Fibroblast of lung (primary cell): ENCODE data around the gene UTS2B. TPM values are rescaled to one million over a fixed set of nuclear protein-coding genes. Genes with fewer than 3 reads are reported as not detected.

Experiments used
- DNase-seq, 2 donors: peaks; one replicate each; pipeline versions ENCODE4 v3.0.0 to v3.0.0-alpha.2; 2010; ENCODE audit warnings: low read depth in 2 of 2
- H2AFZ ChIP-seq: 2 replicates; pipeline ENCODE4 v1.5.1; 2012; ENCODE audit warnings: low read length, control low read depth, inconsistent platforms
- H3K27ac ChIP-seq: 2 replicates; pipeline ENCODE4 v1.5.1; 2011; ENCODE audit warnings: low read length, control low read depth; ENCODE audit not compliant: insufficient read depth
- H3K27me3 ChIP-seq: 2 replicates; pipeline ENCODE4 v1.5.1; 2011; ENCODE audit warnings: mild to moderate bottlenecking, low read length; ENCODE audit not compliant: control insufficient read depth, insufficient read depth
- H3K36me3 ChIP-seq: 2 replicates; pipeline ENCODE4 v1.5.1; 2011; ENCODE audit warnings: low read length; ENCODE audit not compliant: control insufficient read depth, insufficient read depth
- H3K4me1 ChIP-seq: 2 replicates; pipeline ENCODE4 v1.5.1; 2011; ENCODE audit warnings: low read length; ENCODE audit not compliant: control insufficient read depth, insufficient read depth; ENCODE audit errors: extremely low read depth
- H3K4me2 ChIP-seq: 2 replicates; pipeline ENCODE4 v1.5.1; 2011; ENCODE audit warnings: low read length, control low read depth; ENCODE audit not compliant: insufficient read depth; ENCODE audit errors: extremely low read depth
- H3K4me3 ChIP-seq, 4 experiments: fragments of 200-600 bp in 1 of 4; sonication (generic) in 1 of 4; replicated peaks in 1 of 4; 2 replicates each; pipeline ENCODE4 v1.5.1; 2011 to 2016; ENCODE audit warnings: low read length in 4 of 4, low read depth in 3 of 4, mild to moderate bottlenecking in 3 of 4, control low read depth in 2 of 4, inconsistent platforms in 1 of 4, mixed read lengths in 1 of 4; ENCODE audit not compliant: insufficient read depth in 1 of 4; ENCODE audit errors: control extremely low read depth in 1 of 4
- H3K79me2 ChIP-seq: 2 replicates; pipeline ENCODE4 v1.5.1; 2012; ENCODE audit warnings: mild to moderate bottlenecking, low read length, inconsistent platforms; ENCODE audit not compliant: control insufficient read depth, insufficient read depth
- H3K9ac ChIP-seq: 2 replicates; pipeline ENCODE4 v1.5.1; 2011; ENCODE audit warnings: mild to moderate bottlenecking, low read length, control low read depth; ENCODE audit not compliant: insufficient read depth
- H3K9me3 ChIP-seq: 2 replicates; pipeline ENCODE4 v1.5.1; 2012; ENCODE audit warnings: low read depth, low read length; ENCODE audit not compliant: control insufficient read depth, insufficient read depth
- H4K20me1 ChIP-seq: 2 replicates; pipeline ENCODE4 v1.5.1; 2011; ENCODE audit warnings: low read length; ENCODE audit not compliant: control insufficient read depth, insufficient read depth; ENCODE audit errors: extremely low read depth
- CTCF ChIP-seq, 2 donors: IDR thresholded peaks in 1 of 2; conservative IDR thresholded peaks in 1 of 2; 1 replicate in 1 of 2; 2 replicates in 1 of 2; pipeline ENCODE4 v1.5.1; 2011 to 2012; ENCODE audit warnings: low read length in 2 of 2, control low read depth in 1 of 2, inconsistent platforms in 1 of 2, low read depth in 1 of 2, mild to moderate bottlenecking in 1 of 2
- EZH2 ChIP-seq: IDR thresholded peaks from 2 replicates; pipeline ENCODE4 v1.5.1; 2012; ENCODE audit warnings: low read length, control low read depth, mild to moderate bottlenecking; ENCODE audit errors: missing control alignments
- polyA plus RNA-seq, 2 donors: library from polyadenylated mRNA; depleted of rRNA in 1 of 2; stranded (reverse) in 1 of 2; unstranded in 1 of 2; fragments of >200 nt; gene quantifications; 2 replicates each; pipeline ENCODE4 v1.2.1, GENCODE V29; 2011 to 2012; ENCODE audit warnings: missing spikeins in 1 of 2
- total RNA-seq: library from RNA; depleted of rRNA; stranded (reverse); fragments of >200 nt; gene quantifications from 2 replicates; pipeline ENCODE4 v1.2.1, GENCODE V29; 2014

UTS2B gene
- total and polyA plus RNA-seq, 2 donors (not counting 1 experiment from before 2014, with no cell fraction given) = 0.99 to 1.3 TPM

GRCh38 chr3:191220908-191221307 is 109.4 kb downstream of the UTS2B start:
- no peak overlapping the region for H3K27ac ChIP-seq

GRCh38 chr3:191217301-191217700 is 113.0 kb downstream of the UTS2B start:
- H3K4me1 ChIP-seq = no peaks in the 10 kb centered on the region
- H4K20me1 ChIP-seq = no peaks in the 10 kb centered on the region
- no peak for TF ChIP-seq EZH2
- TF ChIP-seq CTCF (conservative IDR thresholded peaks at IDR 0.05 in 1 of 2, IDR thresholded peaks at IDR 0.05 in 1 of 2; ENCODE audit: low read depth in 1 of 2, low read length in 2 of 2) = no peak
- no peak overlapping the region for H3K9ac ChIP-seq
- no peaks in the 10 kb centered on the region for H3K9me3 ChIP-seq
- no peaks in the 10 kb centered on the region for H3K27me3 ChIP-seq
- H3K36me3 ChIP-seq = no peaks in the 10 kb centered on the region
- no peaks in the 10 kb centered on the region for H3K79me2 ChIP-seq
- H3K27ac ChIP-seq = no peak overlapping the region
- no peak overlapping the region for H2AFZ ChIP-seq
- H3K4me2 ChIP-seq = no peak overlapping the region
- no peak for DNase-seq
- H3K4me3 ChIP-seq = no peak overlapping the region

More at GRCh38 chr3:191220908-191221307, 109.4 kb downstream of the UTS2B start:
- no peak for DNase-seq
- Histone ChIP-seq H3K27me3 (no peaks in the 10 kb centered on the region), H3K4me1 (no peaks in the 10 kb centered on the region), H3K36me3 (no peaks in the 10 kb centered on the region), H3K9ac (no peak overlapping the region), H4K20me1 (no peaks in the 10 kb centered on the region), H3K4me3 (no peak overlapping the region), H2AFZ (no peak overlapping the region), H3K4me2 (no peak overlapping the region), H3K79me2 (no peaks in the 10 kb centered on the region), H3K9me3 (no peaks in the 10 kb centered on the region)
- TF ChIP-seq CTCF (conservative IDR thresholded peaks at IDR 0.05 in 1 of 2, IDR thresholded peaks at IDR 0.05 in 1 of 2; ENCODE audit: low read depth in 1 of 2, low read length in 2 of 2) (no peak), EZH2 (no peak)

Other genes with a start within 250 kb of the UTS2B start
- 2.6 and 31.9 TPM in 2 replicates for gene OSTN, start 131.3 kb downstream of the UTS2B start, total RNA-seq
- 0.34 and 0.99 TPM in 2 replicates for gene OSTN, start 131.3 kb downstream of the UTS2B start, polyA plus RNA-seq
- gene CCDC50, start 1.1 kb downstream of the UTS2B start, total RNA-seq = 77.0 and 114 TPM in 2 replicates
- 109 and 118 TPM in 2 replicates for gene CCDC50, start 1.1 kb downstream of the UTS2B start, polyA plus RNA-seq
- not detected in 2 replicates for gene PYDC2, start 130.6 kb upstream of the UTS2B start, total RNA-seq
- not detected in 2 replicates for gene PYDC2, start 130.6 kb upstream of the UTS2B start, polyA plus RNA-seq